ENCODE data around the gene LEMD1.
"Not testable (repeated sequence)": the region's sequence is repeated elsewhere in the genome, so short reads cannot be mapped to it uniquely, and the experiment has no call there.

LEMD1 gene

DNA sequence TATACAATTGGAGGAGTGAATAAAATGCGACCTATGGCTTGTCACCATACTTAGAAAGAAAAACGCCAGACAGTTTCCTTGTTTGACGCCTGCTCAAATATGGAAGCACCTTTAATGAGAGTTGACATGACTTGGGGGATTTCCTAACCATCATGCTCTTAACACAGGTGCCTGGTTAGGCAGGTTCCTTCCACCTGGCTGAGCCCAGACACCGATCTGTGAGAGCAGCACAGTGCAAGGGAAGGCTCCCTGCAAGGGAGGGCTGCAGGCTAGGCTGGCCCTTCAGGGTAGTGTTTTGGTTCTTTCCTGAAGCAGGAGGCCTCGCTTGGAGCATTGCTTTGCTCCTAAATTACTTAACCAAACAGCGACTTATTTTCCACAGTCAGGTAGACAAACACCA, 40.6 kb downstream of the LEMD1 start:
- no peak for DNase-seq (ENCODE audit: low read depth in 2 of 2)

DNA sequence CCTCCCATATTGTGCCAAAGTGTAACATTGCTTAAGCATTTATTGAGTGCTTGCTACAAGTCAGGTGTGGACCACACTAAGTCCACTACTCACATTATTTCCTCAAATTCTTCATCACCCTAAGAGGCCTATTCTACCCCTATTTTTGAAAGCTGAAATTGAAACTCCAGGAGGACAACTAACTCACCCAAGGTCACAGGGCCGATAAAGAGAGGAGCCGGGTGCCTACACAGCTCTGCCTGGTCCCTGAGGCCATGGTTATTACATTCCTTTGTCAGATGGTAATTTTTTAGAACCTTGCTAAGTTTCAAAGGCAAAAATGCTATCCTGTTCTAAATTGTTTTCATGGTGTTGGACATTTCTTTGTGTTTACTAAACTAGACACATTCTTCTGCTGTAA, 41.0 kb downstream of the LEMD1 start:
- DNase-seq (ENCODE audit: low read depth in 2 of 2), result no peak

DNA sequence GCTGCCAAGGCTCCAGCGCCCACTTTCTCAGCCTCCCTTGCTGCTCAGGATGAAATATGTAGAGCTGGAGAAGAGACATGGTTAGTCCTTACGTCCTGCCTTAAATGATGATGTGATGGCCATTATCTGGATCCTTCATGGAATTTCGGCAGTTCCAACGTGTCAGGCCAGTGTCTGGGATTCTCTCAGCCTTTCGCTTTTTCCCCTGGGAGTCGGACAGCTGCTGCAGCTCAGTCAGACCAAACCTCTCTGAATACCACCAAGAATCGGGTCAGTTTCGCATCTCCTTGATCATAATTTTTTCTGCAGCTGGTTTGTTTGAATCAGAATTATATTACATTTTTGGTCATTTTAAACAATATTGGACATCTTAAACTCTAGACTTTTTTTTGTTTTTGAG, 42.8 kb downstream of the LEMD1 start:
- no peak for DNase-seq (ENCODE audit: low read depth in 2 of 2)

DNA sequence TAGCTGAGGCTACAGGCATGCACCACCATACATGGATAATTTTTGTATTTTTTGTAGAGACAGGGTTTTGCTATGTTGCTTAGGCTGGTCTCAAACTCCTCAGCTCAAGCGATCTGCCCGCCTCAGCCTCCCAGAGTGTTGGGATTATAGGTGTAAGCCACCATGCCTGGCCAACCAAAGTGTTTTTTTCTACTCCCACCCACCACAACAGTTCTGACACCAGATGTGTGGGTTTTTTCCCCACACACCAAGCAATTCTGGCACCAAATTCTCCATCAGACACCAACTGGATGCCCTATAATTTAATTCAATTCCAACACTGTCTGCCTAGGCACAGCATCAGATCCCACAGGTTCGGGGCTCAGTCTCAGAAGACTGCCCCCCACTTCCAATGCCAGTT, 44.5 kb downstream of the LEMD1 start:
- no peak for DNase-seq (ENCODE audit: low read depth in 2 of 2)

DNA sequence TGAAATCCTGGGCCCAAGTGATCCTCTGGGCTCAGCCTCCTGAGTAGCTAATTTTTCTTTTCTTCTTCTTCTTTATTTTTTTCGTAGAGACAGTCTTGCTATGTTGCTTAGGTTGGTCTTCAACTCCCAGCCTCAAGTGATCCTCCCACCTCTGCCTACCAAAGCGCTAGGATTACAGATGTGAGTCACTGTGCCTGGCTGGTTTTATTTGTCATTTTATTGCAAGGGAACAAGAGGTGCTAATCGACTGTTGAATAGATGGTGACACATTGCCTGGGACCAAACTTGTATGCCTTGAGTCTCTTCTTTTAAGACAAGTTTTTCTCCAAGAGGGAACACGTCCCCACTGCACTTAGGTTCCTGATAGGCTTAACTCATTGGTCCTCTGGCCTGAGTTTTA, 45.1 kb downstream of the LEMD1 start:
- no peak for DNase-seq (ENCODE audit: low read depth in 2 of 2)

DNA sequence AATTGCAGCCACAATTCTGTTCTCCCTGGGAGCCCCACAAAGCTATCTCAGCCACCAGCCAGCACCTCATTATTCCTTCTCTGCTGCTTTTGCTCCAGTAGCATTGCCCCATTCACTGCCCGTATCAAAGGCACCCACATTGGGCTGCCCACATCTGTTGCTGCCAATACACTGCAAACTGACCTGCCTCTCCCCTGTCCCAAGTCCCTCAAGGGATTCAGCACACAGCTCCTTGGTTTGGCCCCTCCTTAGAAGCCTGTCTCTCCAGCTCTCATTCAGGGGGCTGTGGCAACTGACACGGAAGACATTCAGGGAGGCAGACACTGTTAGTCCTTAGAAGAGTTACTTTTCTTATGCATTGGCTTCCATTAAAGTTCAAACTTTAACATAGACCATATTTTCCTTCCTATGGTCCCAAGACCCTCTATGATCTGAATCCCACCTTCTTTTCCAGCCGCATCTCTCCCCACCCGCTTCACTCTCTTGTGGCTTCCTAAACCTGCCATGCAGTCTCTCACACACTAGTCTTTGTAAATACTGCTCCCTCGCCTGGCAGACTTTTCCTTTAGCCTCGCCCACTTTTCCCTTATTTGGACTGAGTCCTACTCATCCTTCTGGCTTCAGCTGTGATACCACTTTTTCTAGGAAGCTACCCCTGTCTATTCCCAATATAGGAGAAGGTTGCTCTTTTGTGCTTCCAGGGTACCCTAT, 45.9 kb downstream of the LEMD1 start:
- DNase-seq (ENCODE audit: low read depth in 2 of 2), result no peak

DNA sequence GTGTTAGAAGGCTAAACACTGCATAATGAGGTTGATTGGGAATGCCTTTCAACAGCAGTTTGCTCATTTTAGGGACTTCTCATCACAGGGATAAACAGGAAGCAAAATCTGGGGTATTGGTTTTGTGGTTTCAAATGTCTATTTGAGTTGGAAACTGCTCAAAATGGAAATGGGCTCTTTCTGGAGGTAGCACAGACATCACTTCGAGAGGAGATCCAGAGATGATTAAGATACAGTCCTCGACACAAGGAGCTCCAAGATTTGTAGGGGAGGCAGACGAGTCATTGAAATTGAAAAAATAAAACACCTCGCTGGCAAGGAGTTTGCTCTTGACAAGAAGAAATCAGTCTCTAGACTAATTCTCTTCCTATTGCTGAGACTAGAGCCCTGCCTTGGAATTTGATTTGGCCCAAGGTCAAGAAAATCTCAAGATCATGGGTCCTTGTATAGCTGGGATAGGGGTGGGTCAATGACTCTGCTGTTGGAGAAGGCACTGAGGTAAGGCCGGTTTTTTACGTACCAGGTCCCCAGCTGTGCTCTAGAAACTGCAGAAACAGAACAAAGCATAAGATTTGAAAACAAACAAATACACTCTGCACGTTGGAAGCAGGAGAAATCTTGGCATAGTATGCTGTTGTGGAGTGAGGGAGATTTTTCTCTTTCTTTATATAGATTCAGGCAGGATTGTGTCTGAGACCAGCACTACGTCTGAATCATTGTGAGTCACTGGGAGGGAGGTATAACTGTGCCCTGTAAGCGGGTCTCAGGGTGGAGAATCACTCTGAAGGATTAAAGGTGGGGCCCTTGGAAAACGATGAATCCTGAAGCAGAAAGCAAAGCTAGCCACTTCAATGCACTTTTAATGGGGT, 47.4 kb downstream of the LEMD1 start:
- no peak for DNase-seq (ENCODE audit: low read depth in 2 of 2)

DNA sequence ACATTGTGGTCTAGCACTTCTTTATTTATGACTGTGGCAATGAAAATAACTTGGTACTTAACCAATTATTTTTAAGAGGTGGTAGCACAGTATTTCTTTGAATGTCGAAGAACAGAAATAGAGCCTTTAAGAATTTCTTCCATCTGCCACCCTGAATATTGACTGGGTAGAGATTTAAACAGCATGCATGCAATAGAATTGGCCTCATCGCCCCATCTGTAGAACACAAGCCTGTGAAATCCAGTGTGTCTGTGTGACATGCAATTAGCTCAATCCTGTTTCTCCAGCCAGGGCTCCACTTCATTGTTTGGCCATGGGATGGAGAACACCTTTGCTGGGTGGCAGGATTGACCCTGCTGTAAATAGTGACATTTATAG, 48.1 kb downstream of the LEMD1 start:
- no peak for DNase-seq (ENCODE audit: low read depth in 2 of 2)

DNA sequence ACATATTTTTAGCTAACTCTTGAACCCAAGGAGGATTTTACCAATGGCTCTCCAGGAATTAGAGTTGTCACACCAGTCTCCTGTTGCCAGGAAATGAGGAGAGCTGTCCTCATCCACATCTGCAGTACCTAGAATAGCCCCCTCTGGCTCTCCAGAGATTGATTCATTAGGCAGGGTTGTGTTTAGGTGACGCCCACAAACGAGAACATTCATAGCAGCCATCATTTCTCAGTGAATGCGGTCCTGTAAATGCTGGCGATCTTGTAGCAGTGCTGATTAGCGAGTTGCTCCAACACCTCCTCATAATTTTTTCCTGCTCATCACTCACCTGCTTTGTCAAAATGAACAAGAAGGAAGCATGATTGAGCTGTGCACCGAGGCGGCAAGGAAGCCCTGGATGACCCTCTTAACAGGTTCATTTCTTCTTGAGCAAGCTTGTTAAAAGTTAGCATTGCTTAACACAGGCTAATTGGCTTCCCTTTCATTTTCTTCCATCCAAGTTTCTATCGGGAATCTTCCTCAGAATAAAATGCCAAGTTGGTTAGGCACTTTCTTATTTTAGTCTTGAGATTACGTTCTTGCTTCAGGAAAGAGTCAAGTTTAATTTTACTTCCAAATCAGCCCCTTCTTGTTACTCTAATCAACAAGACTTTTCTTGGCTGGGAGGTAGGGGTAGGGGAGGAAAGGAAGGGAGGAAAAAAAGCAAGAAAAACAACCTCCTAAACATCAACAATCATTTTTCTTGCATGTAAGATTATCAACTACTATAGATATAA, 48.6 kb downstream of the LEMD1 start:
- DNase-seq (ENCODE audit: low read depth in 2 of 2), result no peak

DNA sequence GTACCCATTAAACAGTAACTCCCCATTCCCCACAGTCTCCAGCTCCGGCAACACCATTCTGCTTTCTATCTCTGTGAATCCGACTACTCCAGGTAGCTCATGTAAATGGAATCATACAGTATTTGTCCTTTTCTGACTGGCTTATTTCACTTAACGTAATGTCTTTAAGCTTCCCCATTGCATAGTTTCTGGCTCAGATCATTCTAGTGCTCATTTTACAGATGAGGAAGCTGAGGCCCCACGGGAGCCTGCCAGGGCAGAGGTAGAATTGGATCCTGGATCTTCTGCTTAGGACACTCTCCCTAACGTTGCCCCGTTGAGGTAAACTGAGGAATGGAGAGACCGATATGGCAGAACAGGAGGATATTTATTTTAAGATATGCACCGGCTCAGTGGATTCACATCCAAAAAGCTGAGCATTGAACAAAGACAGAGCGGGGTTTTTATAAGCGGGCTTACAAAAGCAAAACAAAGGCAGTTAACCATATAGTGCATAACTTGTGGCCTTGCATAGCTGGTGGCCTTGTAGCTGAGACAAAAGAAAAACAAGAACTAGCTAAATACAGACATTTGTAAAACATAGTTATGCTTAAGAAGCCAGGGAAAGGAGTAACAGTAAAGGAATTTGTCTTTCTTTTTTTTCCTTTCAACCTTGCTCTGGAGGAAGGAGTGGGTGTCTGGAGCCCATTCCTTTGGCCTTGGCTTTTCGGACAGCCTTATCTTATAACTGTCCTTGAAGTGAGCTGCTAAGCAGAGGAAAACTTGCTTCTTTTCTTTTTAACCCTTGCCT, 49.8 kb downstream of the LEMD1 start:
- DNase-seq (ENCODE audit: low read depth in 2 of 2), result no peak

DNA sequence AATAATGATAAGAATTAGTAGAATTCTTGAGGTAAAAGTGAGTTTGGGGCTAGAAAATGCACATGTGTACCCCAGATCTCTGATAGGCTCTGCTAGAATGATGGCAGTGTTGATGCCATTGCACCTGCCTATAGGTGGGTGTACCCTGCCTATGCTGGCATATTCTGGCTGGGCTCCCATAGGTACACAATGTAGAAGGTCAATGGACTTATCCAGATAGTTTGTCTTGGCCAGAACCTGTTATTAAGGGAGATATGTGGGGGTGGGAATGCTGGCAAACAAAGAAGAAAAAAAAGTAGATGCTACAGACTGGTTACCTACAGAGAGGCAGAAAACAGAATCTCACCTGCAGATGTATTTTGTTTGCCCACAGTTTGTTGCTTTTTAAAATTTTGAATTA, 51.1 kb downstream of the LEMD1 start:
- DNase-seq (ENCODE audit: low read depth in 2 of 2), result no peak

DNA sequence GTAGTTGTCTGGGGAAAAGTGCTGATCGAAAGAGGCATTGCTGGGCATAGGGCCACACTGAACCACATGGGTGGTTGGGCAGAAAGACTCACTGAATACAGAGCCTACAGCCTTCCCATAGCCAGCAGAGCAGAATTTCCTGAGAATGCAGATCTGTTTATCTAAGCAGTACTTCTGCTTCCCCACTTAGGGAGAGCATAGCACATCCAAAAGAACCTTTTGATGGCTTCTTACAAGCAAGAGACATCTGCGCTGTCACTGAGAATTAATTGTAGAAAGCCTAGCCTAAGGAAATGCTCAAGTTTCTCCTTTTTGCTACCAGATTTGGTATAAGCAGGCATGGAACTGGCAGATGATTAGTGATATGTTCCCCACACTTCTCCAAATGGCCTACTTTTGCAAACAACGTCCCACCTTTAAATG, 52.1 kb downstream of the LEMD1 start:
- no peak for DNase-seq (ENCODE audit: low read depth in 2 of 2)

DNA sequence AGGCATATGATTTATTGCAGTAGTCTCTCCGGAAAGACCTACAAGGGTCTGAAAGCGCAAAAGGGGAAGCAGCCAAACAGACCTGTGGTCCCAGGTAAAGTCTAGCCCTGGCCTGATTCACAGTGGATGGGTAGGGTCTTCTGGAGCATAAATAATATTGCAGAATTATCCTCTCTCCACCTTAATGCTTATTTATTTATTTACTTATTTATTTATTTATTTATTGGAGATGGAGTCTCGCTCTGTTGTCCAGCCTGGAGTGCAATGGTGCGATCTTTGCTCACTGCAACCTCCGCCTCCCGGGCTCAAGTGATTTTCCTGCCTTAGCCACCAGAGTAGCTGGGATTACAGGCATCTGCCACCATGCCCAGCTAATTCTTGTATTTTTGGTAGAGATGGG, 53.4 kb downstream of the LEMD1 start:
- DNase-seq (ENCODE audit: low read depth in 2 of 2), result no peak

DNA sequence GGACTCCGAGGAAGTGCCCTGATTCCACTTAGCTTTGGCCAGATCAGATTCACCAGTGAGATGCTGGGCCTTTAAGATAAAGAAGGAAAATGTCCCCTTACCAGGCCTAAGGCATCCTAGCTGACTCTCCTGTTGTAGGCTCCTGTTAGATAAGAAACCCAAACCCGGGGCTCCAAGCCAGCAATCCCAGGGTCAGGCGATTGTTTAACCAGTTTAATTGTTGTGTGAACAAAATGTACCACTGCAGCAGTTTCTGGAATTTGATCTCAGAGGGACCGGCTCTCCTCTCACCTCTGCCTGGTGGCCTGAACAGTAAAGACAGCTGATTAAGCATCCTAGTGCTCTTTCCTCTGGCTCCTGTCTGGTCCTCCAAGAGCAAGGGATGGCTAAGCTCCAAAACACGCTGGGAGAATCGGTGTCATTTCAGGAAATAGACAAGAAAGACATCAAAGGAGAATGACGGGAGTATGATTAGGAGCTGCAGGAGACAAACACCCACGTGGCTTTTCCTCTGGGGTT, 55.9 kb downstream of the LEMD1 start:
- no peak for DNase-seq (ENCODE audit: low read depth in 2 of 2)

DNA sequence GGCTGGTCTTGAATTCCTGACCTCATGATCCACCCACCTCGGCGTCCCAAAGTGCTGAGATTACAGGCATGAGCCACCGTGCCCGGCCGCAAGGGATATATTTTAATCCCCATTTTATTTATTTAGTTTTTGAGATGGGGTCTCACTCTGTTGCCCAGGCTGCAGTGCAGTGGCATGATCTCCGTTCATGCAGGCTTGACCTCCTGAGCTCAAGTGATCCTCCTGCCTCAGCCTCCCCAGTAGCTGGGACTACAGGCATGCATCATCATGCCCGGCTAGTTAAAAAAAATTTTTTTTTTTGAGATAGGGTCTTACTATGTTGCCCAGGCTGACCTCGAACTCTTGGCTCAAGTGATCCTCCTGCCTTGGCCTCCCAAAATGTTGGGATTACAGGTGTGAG, 56.8 kb downstream of the LEMD1 start:
- not testable (repeated sequence) for DNase-seq (ENCODE audit: low read depth in 2 of 2)

DNA sequence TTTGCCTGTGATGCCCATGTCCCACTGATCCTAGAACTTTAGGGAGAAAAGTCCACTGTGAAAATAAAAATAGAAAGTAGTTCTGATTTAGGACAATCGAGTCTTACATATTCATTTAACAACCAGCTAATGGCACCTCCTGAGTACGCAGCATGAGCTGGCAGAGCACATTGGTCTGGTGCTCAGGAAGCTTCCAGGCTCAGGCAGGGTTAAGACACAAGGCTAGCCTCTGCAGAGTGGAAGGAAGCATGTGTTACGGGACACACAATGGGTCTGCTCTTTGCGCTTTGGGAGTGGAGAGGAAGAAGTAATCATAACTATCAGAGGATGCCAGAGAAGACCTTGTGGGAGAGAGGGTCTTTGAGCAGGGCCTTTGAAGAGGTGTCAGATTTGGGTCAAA, 61.0 kb downstream of the LEMD1 start:
- DNase-seq (ENCODE audit: low read depth in 2 of 2), result no peak

DNA sequence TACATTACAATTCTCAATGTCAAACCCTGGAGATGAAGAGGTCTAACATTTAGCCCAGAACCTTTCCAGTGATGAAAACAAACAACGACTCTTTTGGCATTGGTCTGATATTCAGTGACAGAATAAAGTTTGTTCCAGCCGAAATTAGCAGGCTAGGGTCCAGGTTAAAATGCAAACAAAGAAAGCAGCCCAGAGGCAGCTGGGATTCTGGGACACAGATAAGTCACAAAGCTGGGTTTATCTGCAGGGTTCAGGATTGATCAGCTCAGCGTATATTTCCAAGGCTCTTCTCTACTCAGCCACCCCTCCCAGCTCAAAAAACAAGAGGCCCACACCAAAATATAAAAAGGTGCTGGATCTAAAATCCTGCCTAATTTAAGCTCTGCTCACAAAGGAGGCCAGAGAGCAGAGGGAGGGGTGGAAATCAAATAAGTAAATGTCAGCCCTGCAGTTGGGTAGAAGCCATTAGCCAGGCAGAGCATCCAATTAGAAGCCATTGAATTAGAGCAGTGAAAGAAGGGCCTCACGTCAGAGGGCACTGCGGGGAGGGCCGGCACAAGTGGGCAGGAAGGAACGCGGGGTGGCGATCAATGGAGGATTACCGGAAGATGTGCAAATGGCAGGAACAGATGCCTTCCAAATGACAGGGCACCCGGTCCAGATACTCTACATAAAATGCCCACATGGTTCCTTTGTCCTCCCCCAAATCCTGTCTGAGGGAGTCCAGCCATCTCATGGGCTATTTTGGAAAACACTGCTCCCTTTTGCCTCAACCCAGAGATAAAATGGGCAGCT, 61.9 kb downstream of the LEMD1 start:
- DNase-seq (ENCODE audit: low read depth in 2 of 2), result no peak

DNA sequence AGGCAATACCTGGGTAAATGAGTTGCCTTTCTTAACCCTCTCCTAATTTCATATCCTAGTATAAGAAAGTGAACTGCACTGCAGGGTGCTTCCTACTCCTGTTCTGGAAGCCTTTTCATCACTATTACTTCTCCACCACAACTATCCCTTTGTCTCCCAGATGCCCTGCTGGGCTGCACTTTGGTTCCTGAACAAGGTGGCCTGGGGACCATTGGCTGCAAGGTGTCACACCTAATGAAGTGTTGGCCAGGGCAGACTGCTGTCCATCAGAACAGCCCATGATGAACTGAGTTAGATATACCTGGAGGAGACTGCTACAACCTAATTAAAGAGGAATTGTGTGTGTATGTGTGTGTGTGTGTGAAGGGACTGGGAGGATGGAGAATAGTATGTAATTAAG, 63.3 kb downstream of the LEMD1 start:
- DNase-seq (ENCODE audit: low read depth in 2 of 2), result no peak

DNA sequence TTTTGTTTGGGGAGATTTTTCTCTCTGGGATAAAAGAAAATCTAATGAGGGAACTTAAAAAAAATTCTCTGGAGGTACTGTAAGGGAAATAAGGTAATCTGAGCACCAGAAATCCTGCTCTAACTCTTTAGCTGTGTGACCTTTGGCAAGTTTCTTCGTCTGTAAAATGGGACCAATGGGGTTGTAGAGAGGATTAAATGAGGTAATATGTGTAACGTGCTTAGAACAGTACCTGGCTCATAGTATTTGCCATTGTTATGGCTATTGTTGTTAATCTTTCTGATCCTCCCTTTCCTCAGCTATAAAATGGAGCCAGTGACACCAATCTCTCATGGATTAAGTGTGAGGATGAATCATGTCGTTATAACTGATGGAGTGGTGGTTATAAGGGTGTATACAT, 64.3 kb downstream of the LEMD1 start:
- DNase-seq (ENCODE audit: low read depth in 2 of 2), result no peak

DNA sequence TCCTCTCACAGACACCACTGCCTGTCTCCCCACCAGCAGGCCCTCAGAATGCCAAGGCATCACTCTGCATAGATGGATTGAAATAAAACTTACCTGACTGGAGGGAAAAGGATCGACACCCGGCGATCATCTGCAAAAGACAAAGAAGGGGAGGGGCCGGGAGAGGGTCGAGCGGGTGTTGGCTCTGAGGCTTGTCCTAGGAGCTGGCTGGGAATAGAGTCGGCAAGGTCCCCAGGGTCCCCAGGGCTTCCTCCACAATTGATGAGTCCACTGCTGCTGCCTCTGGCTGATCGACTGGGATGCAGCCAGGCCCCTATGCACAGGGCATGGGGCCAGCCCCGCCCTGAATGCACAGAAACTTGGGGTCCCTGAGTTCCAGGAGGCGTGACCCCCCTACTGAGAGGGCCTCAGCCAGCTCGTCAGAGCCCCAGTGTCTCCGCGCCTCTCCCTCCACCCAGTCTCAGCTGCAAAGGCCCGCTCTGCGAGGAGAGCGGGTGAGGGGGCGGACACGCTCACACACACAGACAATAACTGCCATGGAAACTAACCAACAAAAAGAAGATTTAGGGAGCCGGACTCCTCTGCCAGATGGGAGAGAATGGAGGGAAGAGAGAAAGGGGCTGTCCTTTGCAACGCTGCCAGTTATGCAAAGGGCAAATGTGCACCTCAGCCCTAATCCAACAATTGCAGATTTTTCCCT, 65.3 kb downstream of the LEMD1 start, which contains the start of gene KLHDC8A:
Gene KLHDC8A (minus strand): TSS at position 483 of the 700 bp plus-strand sequence. CDS start 13,318 bp downstream, outside the sequence.
- DNase-seq (ENCODE audit: low read depth in 2 of 2), result no peak
